ENCODE measurements around the gene NLRP9.

- TF ChIP-seq CREB3 (CRISPR knock-in tag; IDR thresholded peaks at IDR 0.05) (no peak), BCL3 (CRISPR knock-in tag; IDR thresholded peaks at IDR 0.05) (no peak), CBFB (CRISPR knock-in tag; IDR thresholded peaks at IDR 0.05) (no peak), ZFP37 (CRISPR knock-in tag; IDR thresholded peaks at IDR 0.05; ENCODE audit: borderline replicate concordance) (no peak), SPEN (CRISPR knock-in tag; IDR thresholded peaks at IDR 0.05; ENCODE audit: low read depth) (no peak), DNMT1 (CRISPR knock-in tag; IDR thresholded peaks at IDR 0.05) (no peak), ZNF33A (CRISPR knock-in tag; IDR thresholded peaks at IDR 0.05; ENCODE audit: borderline replicate concordance) (no peak), CTCF (CRISPR knock-in tag; IDR thresholded peaks at IDR 0.05) (no peak), THAP9 (CRISPR knock-in tag; IDR thresholded peaks at IDR 0.05; ENCODE audit: borderline replicate concordance) (no peak)
Observed at GRCh38 chr19:55702131-55702627, 36.0 kb downstream of the NLRP9 start.
